ENCODE data around the gene PDE4D. TPM values are rescaled to one million over a fixed set of nuclear protein-coding genes. Genes with fewer than 3 reads are reported as not detected.

PDE4D gene
- total RNA-seq, 1 donor from 2014 or later = 2.3 TPM

- no peaks in the 10 kb centered on the region for H3K36me3 ChIP-seq
- H3K4me3 ChIP-seq = no peak overlapping the region
- H3K4me1 Mint-ChIP-seq = peaks cover 6% of the 10 kb centered on the region
- TF ChIP-seq EZH2phosphoT487 (IDR thresholded peaks at IDR 0.05) (no peak), CTCF (IDR thresholded peaks at IDR 0.05) (no peak), EZH2 (IDR thresholded peaks at IDR 0.05) (no peak)
- H3K79me2 ChIP-seq (ENCODE audit: low read depth) = no peaks in the 10 kb centered on the region
- no peaks in the 10 kb centered on the region for H4K20me1 ChIP-seq (ENCODE audit: low read depth)
- H3K9ac ChIP-seq = no peak overlapping the region
- no peaks in the 10 kb centered on the region for H3K27me3 ChIP-seq
- H2AFZ ChIP-seq (replicated peaks) = no peak overlapping the region
- DNase-seq (ENCODE audit: low spot score) = no peak
- H3K27me3 Mint-ChIP-seq (ENCODE audit: insufficient read depth, low read depth) = peaks cover 2% of the 10 kb centered on the region
- no peaks in the 10 kb centered on the region for H3F3A ChIP-seq (ENCODE audit: low read depth)
- H3K4me2 ChIP-seq = no peak overlapping the region
- H3K27ac Mint-ChIP-seq = no peak overlapping the region
- no peaks in the 10 kb centered on the region for H3K36me3 Mint-ChIP-seq
- no peak overlapping the region for H3K4me3 Mint-ChIP-seq
- H3K4me1 ChIP-seq = peaks cover 7% of the 10 kb centered on the region
- no peaks in the 10 kb centered on the region for H3K9me3 ChIP-seq (ENCODE audit: low read depth)
- no peak overlapping the region for H3K27ac ChIP-seq
- no peaks in the 10 kb centered on the region for H3K9me3 Mint-ChIP-seq
Observed at GRCh38 chr5:59790776-59791475, 102.6 kb downstream of the PDE4D start.

- H3K4me1 ChIP-seq = peaks cover 7% of the 10 kb centered on the region
- no peaks in the 10 kb centered on the region for H3K36me3 ChIP-seq
- no peak overlapping the region for H3K9ac ChIP-seq
- DNase-seq (ENCODE audit: low spot score) = no peak
- H3K79me2 ChIP-seq (ENCODE audit: low read depth) = no peaks in the 10 kb centered on the region
- no peak overlapping the region for H3K4me3 ChIP-seq
- H3K27ac Mint-ChIP-seq = no peak overlapping the region
- H3K27me3 Mint-ChIP-seq (ENCODE audit: insufficient read depth, low read depth) = no peaks in the 10 kb centered on the region
- no peaks in the 10 kb centered on the region for H4K20me1 ChIP-seq (ENCODE audit: low read depth)
- no peaks in the 10 kb centered on the region for H3K27me3 ChIP-seq
- no peaks in the 10 kb centered on the region for H3K9me3 Mint-ChIP-seq
- H3K4me2 ChIP-seq = no peak overlapping the region
- no peaks in the 10 kb centered on the region for H3K36me3 Mint-ChIP-seq
- H3K4me1 Mint-ChIP-seq = peaks cover 6% of the 10 kb centered on the region
- no peak overlapping the region for H3K27ac ChIP-seq
- no peaks in the 10 kb centered on the region for H3F3A ChIP-seq (ENCODE audit: low read depth)
- TF ChIP-seq EZH2 (IDR thresholded peaks at IDR 0.05) = no peak
- TF ChIP-seq CTCF (IDR thresholded peaks at IDR 0.05) = no peak
- no peak for TF ChIP-seq EZH2phosphoT487 (IDR thresholded peaks at IDR 0.05)
- H3K9me3 ChIP-seq (ENCODE audit: low read depth) = no peaks in the 10 kb centered on the region
- H2AFZ ChIP-seq (replicated peaks) = no peak overlapping the region
- no peak overlapping the region for H3K4me3 Mint-ChIP-seq
Observed at GRCh38 chr5:59790376-59790775, 103.2 kb downstream of the PDE4D start.

- no peak overlapping the region for H3K4me3 ChIP-seq
- H3F3A ChIP-seq (ENCODE audit: low read depth) = no peaks in the 10 kb centered on the region
- H3K9me3 ChIP-seq (ENCODE audit: low read depth) = no peaks in the 10 kb centered on the region
- no peak overlapping the region for H3K4me2 ChIP-seq
- H3K36me3 ChIP-seq = no peaks in the 10 kb centered on the region
- no peak overlapping the region for H3K9ac ChIP-seq
- DNase-seq (ENCODE audit: low spot score) = no peak
- H3K27me3 Mint-ChIP-seq (ENCODE audit: insufficient read depth, low read depth) = no peaks in the 10 kb centered on the region
- no peak overlapping the region for H2AFZ ChIP-seq (replicated peaks)
- H3K27ac Mint-ChIP-seq = no peak overlapping the region
- H3K4me3 Mint-ChIP-seq = no peak overlapping the region
- TF ChIP-seq CTCF (IDR thresholded peaks at IDR 0.05) = no peak
- TF ChIP-seq EZH2phosphoT487 (IDR thresholded peaks at IDR 0.05) = no peak
- no peak for TF ChIP-seq EZH2 (IDR thresholded peaks at IDR 0.05)
- H3K36me3 Mint-ChIP-seq = no peaks in the 10 kb centered on the region
- H3K4me1 Mint-ChIP-seq = peaks cover 6% of the 10 kb centered on the region
- no peaks in the 10 kb centered on the region for H3K9me3 Mint-ChIP-seq
- H3K27me3 ChIP-seq = no peaks in the 10 kb centered on the region
- no peak overlapping the region for H3K27ac ChIP-seq
- no peaks in the 10 kb centered on the region for H3K79me2 ChIP-seq (ENCODE audit: low read depth)
- no peaks in the 10 kb centered on the region for H4K20me1 ChIP-seq (ENCODE audit: low read depth)
- H3K4me1 ChIP-seq = peaks cover 7% of the 10 kb centered on the region
Observed at GRCh38 chr5:59789894-59790293, 103.6 kb downstream of the PDE4D start.

Data from neural progenitor cell (in vitro differentiated cells).